ENCODE measurements around the gene ZNF646.

Gene ZNF646

GRCh38 chr16:31131416-31131815 lies 57.2 kb downstream of the ZNF646 start:
- no peak overlapping the region for H3K4me3 ChIP-seq (ENCODE audit: low read depth, low read length)
- H3K9me3 ChIP-seq (ENCODE audit: control insufficient read depth, insufficient read depth, low read length) = no peaks in the 10 kb centered on the region
- peaks cover 8% of the 10 kb centered on the region for H3K4me1 ChIP-seq (ENCODE audit: control insufficient read depth, insufficient read depth, low read length)
- peaks cover 53% of the 10 kb centered on the region for H3K36me3 ChIP-seq (ENCODE audit: control insufficient read depth, insufficient read depth, low read length)
- no peaks in the 10 kb centered on the region for H3K27me3 ChIP-seq (ENCODE audit: control insufficient read depth, insufficient read depth, low read length)
- no peak overlapping the region for H3K9ac ChIP-seq (ENCODE audit: low read depth, low read length)

- Histone ChIP-seq H3K9me3 (ENCODE audit: control insufficient read depth, insufficient read depth, low read length) (no peaks in the 10 kb centered on the region), H3K27me3 (ENCODE audit: control insufficient read depth, insufficient read depth, low read length) (no peaks in the 10 kb centered on the region), H3K4me3 (ENCODE audit: low read depth, low read length) (no peak overlapping the region), H3K36me3 (ENCODE audit: control insufficient read depth, insufficient read depth, low read length) (peaks cover 51% of the 10 kb centered on the region), H3K4me1 (ENCODE audit: control insufficient read depth, insufficient read depth, low read length) (peaks cover 8% of the 10 kb centered on the region), H3K9ac (ENCODE audit: low read depth, low read length) (peak overlapping the region; percentile 12)
These were observed 57.6 kb downstream of the ZNF646 start for GRCh38 chr16:31131841-31132271.

DNA sequence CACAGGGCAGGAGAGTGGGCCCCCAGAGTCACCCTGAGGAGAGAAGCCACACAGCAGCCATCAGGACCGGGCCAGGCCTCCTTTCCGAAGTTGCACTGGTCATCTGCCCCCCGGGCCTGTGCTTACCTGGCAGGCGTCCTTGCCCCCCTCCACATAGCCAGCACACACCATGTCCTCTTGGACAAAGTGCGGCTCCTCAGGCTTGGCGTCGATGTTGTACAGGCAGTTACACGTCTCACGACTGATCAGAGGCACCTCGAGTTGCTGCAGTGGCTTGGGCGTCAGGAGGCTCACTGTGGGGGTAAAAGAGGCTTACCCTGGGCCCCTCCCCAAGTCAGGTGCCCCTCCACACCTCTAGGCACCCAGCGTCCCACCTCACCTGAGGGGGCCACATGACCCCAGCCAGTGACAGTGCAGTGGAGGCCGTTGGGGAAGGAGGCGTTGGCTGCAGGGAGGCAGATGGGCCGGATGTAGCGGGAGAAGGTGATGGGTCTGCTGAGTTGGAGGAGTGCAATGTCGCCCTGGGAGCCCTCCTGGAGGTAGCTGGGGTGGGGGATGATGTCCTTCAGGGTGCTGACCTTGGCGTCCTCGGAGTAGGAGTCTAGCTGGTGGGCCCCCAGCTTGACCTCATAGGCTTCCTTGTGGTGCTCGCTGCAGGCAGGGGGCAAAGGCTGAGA lies 58.2 kb downstream of the ZNF646 start:
- H3K27me3 ChIP-seq (ENCODE audit: control insufficient read depth, insufficient read depth, low read length) = no peaks in the 10 kb centered on the region
- peak overlapping the region; percentile 12 for H3K9ac ChIP-seq (ENCODE audit: low read depth, low read length)
- peaks cover 8% of the 10 kb centered on the region for H3K4me1 ChIP-seq (ENCODE audit: control insufficient read depth, insufficient read depth, low read length)
- no peaks in the 10 kb centered on the region for H3K9me3 ChIP-seq (ENCODE audit: control insufficient read depth, insufficient read depth, low read length)
- no peak overlapping the region for H3K4me3 ChIP-seq (ENCODE audit: low read depth, low read length)
- peaks cover 45% of the 10 kb centered on the region for H3K36me3 ChIP-seq (ENCODE audit: control insufficient read depth, insufficient read depth, low read length)

GRCh38 chr16:31133046-31133501 lies 58.9 kb downstream of the ZNF646 start:
- Histone ChIP-seq H3K36me3 (ENCODE audit: control insufficient read depth, insufficient read depth, low read length) (peaks cover 39% of the 10 kb centered on the region), H3K9me3 (ENCODE audit: control insufficient read depth, insufficient read depth, low read length) (no peaks in the 10 kb centered on the region), H3K9ac (ENCODE audit: low read depth, low read length) (no peak overlapping the region), H3K4me1 (ENCODE audit: control insufficient read depth, insufficient read depth, low read length) (peaks cover 8% of the 10 kb centered on the region), H3K27me3 (ENCODE audit: control insufficient read depth, insufficient read depth, low read length) (no peaks in the 10 kb centered on the region), H3K4me3 (ENCODE audit: low read depth, low read length) (no peak overlapping the region)
